MCF 10A (cell line): ENCODE measurements around the gene SBK2. TPM values are rescaled to one million over a fixed set of nuclear protein-coding genes. Genes with fewer than 3 reads are reported as not detected.
A peak's percentile ranks its signal among the peaks of the same experiment; 100 is the strongest.

Experiments used
- BruUV-seq: library from RNA; stranded (reverse); fragments of 400-500 nt; replicated peaks from 2 replicates; lab custom pipeline; 2021; lab: Mats Ljungman, UMichigan
- CTCF ChIA-PET: fragments of 300-600 bp; sonication (Branson Sonifier 250); formaldehyde crosslinking; extraction: SDS; loops from one replicate; lab custom pipeline; 2021; ENCODE audit warnings: antibody characterized with exemption, inconsistent platforms; lab: Yijun Ruan, JAX
- POLR2A ChIA-PET: fragments of 300-600, 350-650 bp; sonication (Branson Sonifier 250); formaldehyde crosslinking; extraction: SDS; loops from one replicate; lab custom pipeline; 2020; ENCODE audit warnings: antibody characterized with exemption, inconsistent platforms; lab: Yijun Ruan, JAX
- DNase-seq: peaks from one replicate; pipeline ENCODE4 v3.0.0-alpha.2; 2018; ENCODE audit not compliant: unreplicated experiment
- H3K27ac Mint-ChIP-seq: one replicate; pipeline ENCODE4 v1.8.0; 2022; ENCODE audit warnings: mild to moderate bottlenecking, low read depth, mixed read lengths; ENCODE audit not compliant: unreplicated experiment
- H3K27me3 Mint-ChIP-seq: one replicate; pipeline ENCODE4 v1.8.0; 2022; ENCODE audit warnings: mixed read lengths; ENCODE audit not compliant: insufficient read depth, unreplicated experiment
- H3K36me3 Mint-ChIP-seq: one replicate; pipeline ENCODE4 v1.8.0; 2022; ENCODE audit warnings: mild to moderate bottlenecking, moderate library complexity, mixed read lengths; ENCODE audit not compliant: insufficient read depth, unreplicated experiment
- H3K4me1 Mint-ChIP-seq: one replicate; pipeline ENCODE4 v1.8.0; 2022; ENCODE audit warnings: mixed read lengths; ENCODE audit not compliant: insufficient read depth, unreplicated experiment
- H3K4me3 Mint-ChIP-seq: one replicate; pipeline ENCODE4 v1.8.0; 2022; ENCODE audit warnings: mild to moderate bottlenecking, moderate library complexity, mixed read lengths; ENCODE audit not compliant: unreplicated experiment
- H3K9me3 Mint-ChIP-seq: one replicate; pipeline ENCODE4 v1.8.0; 2022; ENCODE audit warnings: mixed read lengths; ENCODE audit not compliant: unreplicated experiment
- intact Hi-C: fragments of 100-400 bp; cut with micrococcal nuclease; formaldehyde crosslinking; loops from 2 replicates; pipeline ENCODE4 v1.14.1; 2022
- total RNA-seq: library from RNA; stranded (reverse); gene quantifications from 2 replicates; pipeline ENCODE4 v1.2.3, GENCODE V29; 2022
- TF ChIP-seq, protein P1 (sequence below): fragments of 200-600 bp; IDR thresholded peaks from one replicate; pipeline ENCODE4 v1.8.0; 2022; ENCODE audit warnings: antibody characterized with exemption, mild to moderate bottlenecking; ENCODE audit not compliant: unreplicated experiment

The SBK2 gene
- total RNA-seq, 1 experiment from 2014 or later, result not detected

DNA sequence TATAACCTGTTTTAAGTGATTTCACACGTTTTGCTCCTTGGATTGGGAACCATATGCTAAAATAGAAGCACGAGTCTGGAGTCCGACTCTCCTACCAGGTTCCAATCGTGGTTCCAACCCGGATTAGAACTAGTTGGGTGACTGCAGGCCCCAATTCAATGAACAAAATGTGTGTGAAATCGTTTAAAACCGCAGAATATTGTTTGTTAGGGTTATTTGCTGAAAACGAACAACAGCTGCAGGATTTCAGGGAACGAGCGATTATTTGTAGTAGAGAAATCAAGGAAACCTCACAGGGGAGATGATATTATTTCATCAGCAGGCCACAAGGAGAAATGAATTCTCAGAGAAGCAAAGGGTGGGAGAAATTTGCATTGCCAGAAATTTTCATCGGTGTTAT lies 32.0 kb downstream of the SBK2 start:
- H3K9me3 Mint-ChIP-seq, result peaks cover 6% of the 10 kb centered on the region
- H3K4me3 Mint-ChIP-seq, result no peak overlapping the region
- POLR2A ChIA-PET, result interaction anchor here (1.6 to 1.7 kb wide), 2 partner anchors 28 to 38 kb away, joined by 8 to 11 read pairs; partner anchors contain the start of gene ZNF628
- no peak overlapping the region for H3K27ac Mint-ChIP-seq
- BruUV-seq, result no TSS peak
- intact Hi-C loops, result loop anchor here (1.0 to 10.0 kb wide), 2 partner anchors 37 to 90 kb away; no protein-coding TSS in a partner anchor
- peaks cover 6% of the 10 kb centered on the region for H3K36me3 Mint-ChIP-seq
- CTCF ChIA-PET, result interaction anchor here (0.6 to 2.9 kb wide), 28 partner anchors 7 to 416 kb away, joined by 3 to 64 read pairs (median 6); partner anchors contain the start of genes NAT14, SSC5D, ZNF628 and ZNF784
- TF ChIP-seq, protein P1, sequence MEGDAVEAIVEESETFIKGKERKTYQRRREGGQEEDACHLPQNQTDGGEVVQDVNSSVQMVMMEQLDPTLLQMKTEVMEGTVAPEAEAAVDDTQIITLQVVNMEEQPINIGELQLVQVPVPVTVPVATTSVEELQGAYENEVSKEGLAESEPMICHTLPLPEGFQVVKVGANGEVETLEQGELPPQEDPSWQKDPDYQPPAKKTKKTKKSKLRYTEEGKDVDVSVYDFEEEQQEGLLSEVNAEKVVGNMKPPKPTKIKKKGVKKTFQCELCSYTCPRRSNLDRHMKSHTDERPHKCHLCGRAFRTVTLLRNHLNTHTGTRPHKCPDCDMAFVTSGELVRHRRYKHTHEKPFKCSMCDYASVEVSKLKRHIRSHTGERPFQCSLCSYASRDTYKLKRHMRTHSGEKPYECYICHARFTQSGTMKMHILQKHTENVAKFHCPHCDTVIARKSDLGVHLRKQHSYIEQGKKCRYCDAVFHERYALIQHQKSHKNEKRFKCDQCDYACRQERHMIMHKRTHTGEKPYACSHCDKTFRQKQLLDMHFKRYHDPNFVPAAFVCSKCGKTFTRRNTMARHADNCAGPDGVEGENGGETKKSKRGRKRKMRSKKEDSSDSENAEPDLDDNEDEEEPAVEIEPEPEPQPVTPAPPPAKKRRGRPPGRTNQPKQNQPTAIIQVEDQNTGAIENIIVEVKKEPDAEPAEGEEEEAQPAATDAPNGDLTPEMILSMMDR, result no peak
- DNase-seq, result no peak
- no peaks in the 10 kb centered on the region for H3K4me1 Mint-ChIP-seq
- no peaks in the 10 kb centered on the region for H3K27me3 Mint-ChIP-seq

GRCh38 chr19:55504252-55504603 lies 32.7 kb downstream of the SBK2 start:
- no peak for DNase-seq
- TF ChIP-seq, protein P1, result no peak
- ChIA-PET POLR2A (interaction anchor here (0.7 to 1.7 kb wide), 13 partner anchors 10 to 372 kb away, joined by 3 to 11 read pairs (median 4); partner anchors contain the start of genes ISOC2, NAT14, TMEM238 and ZNF628), CTCF (interaction anchor here (0.5 to 2.9 kb wide), 54 partner anchors 8 to 1315 kb away, joined by 3 to 64 read pairs (median 4); partner anchors contain the start of genes MBOAT7, NAT14, SSC5D and ZNF628)
- intact Hi-C loops, result loop anchor here (1.0 to 10.0 kb wide), 2 partner anchors 36 to 89 kb away; no protein-coding TSS in a partner anchor
- H3K4me1 Mint-ChIP-seq, result no peaks in the 10 kb centered on the region
- H3K4me3 Mint-ChIP-seq, result peak overlapping the region; percentile 69
- BruUV-seq, result no TSS peak
- peaks cover 6% of the 10 kb centered on the region for H3K36me3 Mint-ChIP-seq
- H3K27ac Mint-ChIP-seq, result no peak overlapping the region
- no peaks in the 10 kb centered on the region for H3K27me3 Mint-ChIP-seq
- H3K9me3 Mint-ChIP-seq, result peaks cover 6% of the 10 kb centered on the region

DNA sequence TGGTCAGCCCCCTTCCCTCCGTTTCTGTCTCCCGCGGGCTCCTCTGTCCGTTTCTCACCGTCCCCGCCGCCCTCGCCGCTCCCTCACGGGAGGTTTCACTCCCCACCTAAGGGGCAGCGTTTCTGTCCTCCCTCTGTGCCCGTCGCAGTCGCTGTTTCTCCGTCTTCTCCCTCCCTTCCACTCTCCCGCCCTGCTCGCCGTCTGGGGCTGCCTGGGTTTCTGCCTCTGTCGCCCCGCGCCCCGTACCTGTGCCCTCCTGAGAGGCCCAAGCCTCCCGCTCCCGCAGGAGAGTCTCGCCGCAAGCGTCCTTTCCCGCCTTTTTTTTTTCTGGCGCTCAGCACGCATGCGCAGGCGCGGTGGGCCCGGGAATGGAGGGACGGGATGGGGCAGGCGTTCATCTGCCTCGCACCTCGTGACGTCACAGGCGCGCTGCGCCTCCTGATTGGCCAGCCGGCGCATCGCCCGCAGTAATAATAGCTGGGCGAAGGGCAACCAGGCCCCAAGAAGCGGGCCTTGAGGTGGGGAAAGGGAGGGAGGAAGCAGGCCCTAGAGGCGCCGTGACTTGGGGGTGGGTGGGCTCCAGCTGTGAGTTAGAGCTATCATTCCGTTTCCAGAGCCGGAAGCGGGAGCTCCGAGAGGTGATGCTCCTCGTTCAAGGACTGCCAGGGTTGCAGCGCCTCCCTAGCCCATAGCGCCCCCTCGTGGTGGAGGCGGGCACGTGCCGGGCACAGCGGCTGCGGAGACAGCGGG lies 33.3 kb downstream of the SBK2 start:
- intact Hi-C loops, result loop anchor here (1.0 to 10.0 kb wide), 2 partner anchors 35 to 89 kb away; no protein-coding TSS in a partner anchor
- TF ChIP-seq, protein P1, result peak; percentile 98
- ChIA-PET POLR2A (interaction anchor here (0.6 to 1.7 kb wide), 14 partner anchors 11 to 371 kb away, joined by 3 to 11 read pairs (median 4); partner anchors contain the start of genes ISOC2, NAT14, TMEM238 and ZNF628), CTCF (interaction anchor here (0.5 to 2.9 kb wide), 58 partner anchors 8 to 1314 kb away, joined by 3 to 64 read pairs (median 4); partner anchors contain the start of genes MBOAT7, NAT14, SSC5D and ZNF628)
- no peak overlapping the region for H3K27ac Mint-ChIP-seq
- no TSS peak for BruUV-seq
- peak overlapping the region; percentile 69 for H3K4me3 Mint-ChIP-seq
- H3K27me3 Mint-ChIP-seq, result no peaks in the 10 kb centered on the region
- DNase-seq, result peak; percentile 92
- no peaks in the 10 kb centered on the region for H3K4me1 Mint-ChIP-seq
- H3K36me3 Mint-ChIP-seq, result peaks cover 6% of the 10 kb centered on the region
- peaks cover 6% of the 10 kb centered on the region for H3K9me3 Mint-ChIP-seq

DNA sequence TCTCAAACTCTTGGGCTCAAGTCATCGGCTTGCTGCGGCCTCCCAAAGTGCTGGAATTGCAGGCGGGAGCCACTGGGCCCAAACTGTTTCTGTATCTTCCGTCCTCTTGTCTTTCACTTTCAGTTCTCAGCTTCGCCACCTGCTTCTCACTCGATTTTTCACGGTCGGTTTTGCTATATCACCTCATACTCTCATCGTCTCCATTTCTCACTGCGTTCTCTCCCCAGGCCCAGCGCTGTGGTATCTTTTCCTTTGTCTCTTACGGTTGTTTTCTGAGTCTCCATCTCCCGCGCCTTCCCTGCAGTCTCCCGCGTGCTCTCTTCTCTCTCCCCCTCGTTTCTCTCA lies 33.8 kb downstream of the SBK2 start:
- ChIA-PET POLR2A (interaction anchor here (0.9 to 1.5 kb wide), 3 partner anchors 41 to 362 kb away, joined by 4 read pairs; partner anchors contain the start of gene ISOC2), CTCF (interaction anchor here (0.6 to 2.9 kb wide), 15 partner anchors 9 to 1497 kb away, joined by 3 to 64 read pairs (median 6); partner anchors contain the start of genes ZNF784 and ZNF865)
- Mint-ChIP-seq H3K4me1 (no peaks in the 10 kb centered on the region), H3K9me3 (peaks cover 6% of the 10 kb centered on the region), H3K4me3 (no peak overlapping the region), H3K27ac (no peak overlapping the region), H3K27me3 (no peaks in the 10 kb centered on the region), H3K36me3 (peaks cover 6% of the 10 kb centered on the region)
- TF ChIP-seq, protein P1, result no peak
- no peak for DNase-seq
- no TSS peak for BruUV-seq
- intact Hi-C loops, result loop anchor here (10.0 kb wide), 1 partner anchor 88 kb away; no protein-coding TSS in a partner anchor
